HCT116 (cell line): ENCODE results near the gene TACC2. TPM values are rescaled to one million over a fixed set of nuclear protein-coding genes. Genes with fewer than 3 reads are reported as not detected.

Experiments
- ATAC-seq: fragments of 200-7000 bp; cut with Tn5 transposase; 2 replicates; pipeline ENCODE4 v1.9.1; 2020; ENCODE audit warnings: mild to moderate bottlenecking, moderate library complexity
- BruUV-seq: library from RNA; stranded (reverse); fragments of 400-500 nt; replicated peaks from 2 replicates; lab custom pipeline; 2021; lab: Mats Ljungman, UMichigan
- CTCF ChIA-PET: fragments of 300-600 bp; sonication (Branson Sonifier 250); formaldehyde crosslinking; loops from one replicate; lab custom pipeline; 2021; ENCODE audit warnings: antibody characterized with exemption; lab: Charles Lee
- POLR2A ChIA-PET: fragments of 300-600, 350-600 bp; sonication (Branson Sonifier 250); formaldehyde crosslinking; loops from one replicate; lab custom pipeline; 2021; ENCODE audit warnings: antibody characterized with exemption; lab: Charles Lee
- RAD21 ChIA-PET, 2 experiments: fragments of 300-600 bp; sonication (Branson Sonifier 250); formaldehyde crosslinking; loops; one replicate each; lab custom pipeline; 2023; ENCODE audit warnings: low total read pairs in 2 of 2; ENCODE audit not compliant: uncharacterized antibody in 2 of 2, unreplicated experiment in 2 of 2, low non-redundant PET in 1 of 2; lab: Charles Lee
- DNase-seq: peaks from one replicate; pipeline ENCODE4 v3.0.0-alpha.2; 2010; ENCODE audit warnings: low read depth, low spot score
- H2AFZ ChIP-seq: fragments of 200-600 bp; shearing (Covaris generic), sonication (generic); 2 replicates; pipeline ENCODE4 v1.6.1; 2017; ENCODE audit warnings: low read depth, mixed run types, mixed read lengths, antibody characterized with exemption, low read length; ENCODE audit not compliant: poor library complexity, severe bottlenecking
- H3K27ac ChIP-seq: 2 replicates; pipeline ENCODE4 v1.5.1; 2012; ENCODE audit warnings: low read depth, low read length
- H3K27me3 ChIP-seq: fragments of 200-600 bp; sonication (generic); 2 replicates; pipeline ENCODE4 v1.6.1; 2016; ENCODE audit warnings: mixed run types, low read length, mixed read lengths; ENCODE audit not compliant: insufficient read depth
- H3K36me3 ChIP-seq, 2 experiments: fragments of 200-500 bp in 1 of 2; fragments of 200-600 bp in 1 of 2; sonication (Bioruptor generic) in 1 of 2; sonication (generic) in 1 of 2; 2 replicates each; pipeline versions ENCODE4 v1.5.1 to v1.6.1; 2014 to 2016; ENCODE audit warnings: low read length in 2 of 2, inconsistent platforms in 1 of 2, mixed read lengths in 1 of 2, mixed run types in 1 of 2; ENCODE audit not compliant: insufficient read depth in 2 of 2, control insufficient read depth in 1 of 2
- H3K4me1 ChIP-seq, 2 experiments: fragments of 200-600 bp in 1 of 2; sonication (generic) in 1 of 2; 2 replicates each; pipeline versions ENCODE4 v1.5.1 to v1.6.1; 2012 to 2017; ENCODE audit warnings: low read length in 2 of 2, inconsistent platforms in 1 of 2, mild to moderate bottlenecking in 1 of 2, mixed read lengths in 1 of 2, mixed run types in 1 of 2, moderate library complexity in 1 of 2; ENCODE audit not compliant: insufficient read depth in 2 of 2, control insufficient read depth in 1 of 2
- H3K4me2 ChIP-seq: fragments of 200-600 bp; sonication (generic); 2 replicates; pipeline ENCODE4 v1.6.1; 2017; ENCODE audit warnings: mixed run types, low read length, mixed read lengths
- H3K4me3 ChIP-seq, 2 experiments: fragments of 200-600 bp in 1 of 2; sonication (generic) in 1 of 2; replicated peaks in 1 of 2; 2 replicates each; pipeline ENCODE4 v1.5.1; 2011 to 2016; ENCODE audit warnings: low read length in 2 of 2, control low read depth in 1 of 2, low read depth in 1 of 2, mild to moderate bottlenecking in 1 of 2, mixed read lengths in 1 of 2, mixed run types in 1 of 2
- H3K79me2 ChIP-seq: fragments of 200-600 bp; sonication (generic); 2 replicates; pipeline ENCODE4 v1.6.1; 2017; ENCODE audit warnings: mild to moderate bottlenecking, mixed run types, low read length, moderate library complexity, mixed read lengths; ENCODE audit not compliant: insufficient read depth
- H3K9ac ChIP-seq: fragments of 200-600 bp; sonication (generic); 2 replicates; pipeline ENCODE4 v1.6.1; 2016; ENCODE audit warnings: low read length, mixed read lengths
- H3K9me2 ChIP-seq: fragments of 200-600 bp; sonication (generic), shearing (Covaris generic); 2 replicates; pipeline ENCODE4 v1.6.1; 2017; ENCODE audit warnings: mixed run types, mild to moderate bottlenecking, moderate library complexity; ENCODE audit not compliant: insufficient read depth
- H3K9me3 ChIP-seq, 2 experiments: fragments of 200-500 bp in 1 of 2; fragments of 200-600 bp in 1 of 2; sonication (Bioruptor generic) in 1 of 2; sonication (generic) in 1 of 2; 2 replicates each; pipeline ENCODE4 v1.6.1; 2014 to 2017; ENCODE audit warnings: low read length in 2 of 2, mixed read lengths in 2 of 2, inconsistent platforms in 1 of 2, low read depth in 1 of 2, mild to moderate bottlenecking in 1 of 2, mixed run types in 1 of 2, moderate library complexity in 1 of 2; ENCODE audit not compliant: control insufficient read depth in 1 of 2, insufficient read depth in 1 of 2
- H4K20me1 ChIP-seq: fragments of 200-600 bp; sonication (generic), shearing (Covaris generic); 2 replicates; pipeline ENCODE4 v1.6.1; 2017; ENCODE audit warnings: mixed run types, mild to moderate bottlenecking, moderate library complexity; ENCODE audit not compliant: insufficient read depth
- ATF3 ChIP-seq: IDR thresholded peaks from 2 replicates; pipeline ENCODE4 v1.6.1; 2012
- CBX3 ChIP-seq: IDR thresholded peaks from 2 replicates; pipeline ENCODE4 v1.6.1; 2012; ENCODE audit warnings: low read depth
- CEBPB ChIP-seq: IDR thresholded peaks from 2 replicates; pipeline ENCODE4 v1.6.1; 2012; ENCODE audit warnings: low read depth
- EGR1 ChIP-seq: IDR thresholded peaks from 2 replicates; pipeline ENCODE4 v1.6.1; 2012; ENCODE audit warnings: low read depth
- ELF1 ChIP-seq: IDR thresholded peaks from 2 replicates; pipeline ENCODE4 v1.6.1; 2012; ENCODE audit warnings: low read depth, borderline replicate concordance
- EZH2 ChIP-seq: fragments of 200-600 bp; sonication (generic); IDR thresholded peaks from 2 replicates; pipeline ENCODE4 v1.6.1; 2017; ENCODE audit warnings: antibody characterized with exemption, mixed run types
- EZH2phosphoT487 ChIP-seq: fragments of 200-600 bp; IDR thresholded peaks from 2 replicates; pipeline ENCODE4 v1.6.1; 2018; ENCODE audit warnings: antibody characterized with exemption, borderline replicate concordance
- FOSL1 ChIP-seq: IDR thresholded peaks from 2 replicates; pipeline ENCODE4 v1.6.1; 2012; ENCODE audit warnings: low read depth
- MAX ChIP-seq: IDR thresholded peaks from 2 replicates; pipeline ENCODE4 v1.6.1; 2012
- POLR2A ChIP-seq: IDR thresholded peaks from 2 replicates; pipeline ENCODE4 v1.7.0; 2011; ENCODE audit warnings: borderline replicate concordance; ENCODE audit not compliant: insufficient read depth, insufficient read length; ENCODE audit errors: extremely low read depth
- REST ChIP-seq: IDR thresholded peaks from 2 replicates; pipeline ENCODE4 v1.6.1; 2012; ENCODE audit warnings: low read depth
- ZFX ChIP-seq: fragments of 450-650 bp; IDR thresholded peaks from 2 replicates; pipeline ENCODE4 v1.6.1; 2017
- intact Hi-C: fragments of 100-400 bp; cut with micrococcal nuclease; formaldehyde crosslinking; loops from 2 replicates; pipeline ENCODE4 v1.10.0; 2022
- total RNA-seq: library from RNA; stranded (reverse); gene quantifications from one replicate; pipeline ENCODE4 v1.2.1, GENCODE V29; 2021; ENCODE audit not compliant: unreplicated experiment

TACC2 gene
- total RNA-seq, 1 experiment from 2014 or later: 38.6 TPM

DNA sequence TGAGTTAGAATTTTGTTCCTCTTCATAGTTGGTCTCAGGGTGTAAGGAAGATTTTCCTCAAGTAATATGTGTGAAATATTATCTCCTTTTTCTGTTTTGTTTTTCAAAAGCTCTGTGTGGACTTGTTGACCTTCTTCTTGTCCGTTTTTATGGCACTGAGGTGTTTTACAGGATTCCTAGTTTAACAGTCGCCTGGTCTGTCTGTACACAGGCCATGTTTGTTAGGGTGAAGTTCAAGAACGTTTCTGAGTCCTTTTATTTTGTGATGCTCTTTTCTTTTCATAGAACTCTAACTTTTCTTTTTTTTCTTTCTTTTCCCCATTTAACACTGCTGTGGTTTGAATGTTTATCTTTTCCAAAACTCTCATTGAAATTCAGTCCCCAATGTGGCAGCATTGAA is 18.5 kb downstream of the TACC2 start:
- Histone ChIP-seq H3K27me3 (no peaks in the 10 kb centered on the region), H2AFZ (no peak overlapping the region), H3K9me3 (peaks cover 0 to 1% of the 10 kb centered on the region in 2 experiments; a peak in 1 of 4 replicates), H3K9me2 (no peaks in the 10 kb centered on the region), H3K9ac (no peak overlapping the region), H3K27ac (no peak overlapping the region), H3K4me3 (no peak overlapping the region), H3K4me2 (no peak overlapping the region), H3K4me1 (no peaks in the 10 kb centered on the region), H3K79me2 (no peaks in the 10 kb centered on the region), H3K36me3 (no peaks in the 10 kb centered on the region), H4K20me1 (no peaks in the 10 kb centered on the region)
- DNase-seq (no peak), ATAC-seq (no peak)
- RAD21 ChIA-PET: no interaction called here
- TF ChIP-seq MAX: no peak
- TF ChIP-seq EZH2phosphoT487: no peak
- no peak for TF ChIP-seq ATF3
- no peak for TF ChIP-seq CBX3
- no peak for TF ChIP-seq ELF1
- no TSS peak for BruUV-seq
- intact Hi-C loops: no loop called here
- POLR2A ChIA-PET: no interaction called here
- CTCF ChIA-PET: no interaction called here

GRCh38 chr10:122010405-122011050 is 21.6 kb downstream of the TACC2 start:
- Histone ChIP-seq H4K20me1 (no peaks in the 10 kb centered on the region), H3K4me2 (no peak overlapping the region), H3K36me3 (no peaks in the 10 kb centered on the region), H3K9me2 (no peaks in the 10 kb centered on the region), H3K4me1 (no peaks in the 10 kb centered on the region), H2AFZ (no peak overlapping the region), H3K79me2 (no peaks in the 10 kb centered on the region), H3K27me3 (no peaks in the 10 kb centered on the region), H3K27ac (no peak overlapping the region), H3K9me3 (no peaks in the 10 kb centered on the region), H3K4me3 (no peak overlapping the region), H3K9ac (no peak overlapping the region)
- TF ChIP-seq MAX (no peak), REST (no peak), EZH2 (no peak), EZH2phosphoT487 (no peak), ZFX (no peak), POLR2A (no peak), CEBPB (no peak), EGR1 (no peak), FOSL1 (no peak)
- RAD21 ChIA-PET: no interaction called here
- DNase-seq (no peak), ATAC-seq (no peak)
- intact Hi-C loops: no loop called here
- CTCF ChIA-PET: no interaction called here
- POLR2A ChIA-PET: no interaction called here
- no TSS peak for BruUV-seq
